GM19043 (cell line): ENCODE data around the gene EIF4EBP2.

Source experiments
- ATAC-seq: cut with Tn5 transposase; IDR thresholded peaks from one replicate; pipeline ENCODE4 v1.9.1; 2021; ENCODE audit warnings: low read depth; ENCODE audit not compliant: unreplicated experiment

EIF4EBP2 gene, protein sequence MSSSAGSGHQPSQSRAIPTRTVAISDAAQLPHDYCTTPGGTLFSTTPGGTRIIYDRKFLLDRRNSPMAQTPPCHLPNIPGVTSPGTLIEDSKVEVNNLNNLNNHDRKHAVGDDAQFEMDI

DNA sequence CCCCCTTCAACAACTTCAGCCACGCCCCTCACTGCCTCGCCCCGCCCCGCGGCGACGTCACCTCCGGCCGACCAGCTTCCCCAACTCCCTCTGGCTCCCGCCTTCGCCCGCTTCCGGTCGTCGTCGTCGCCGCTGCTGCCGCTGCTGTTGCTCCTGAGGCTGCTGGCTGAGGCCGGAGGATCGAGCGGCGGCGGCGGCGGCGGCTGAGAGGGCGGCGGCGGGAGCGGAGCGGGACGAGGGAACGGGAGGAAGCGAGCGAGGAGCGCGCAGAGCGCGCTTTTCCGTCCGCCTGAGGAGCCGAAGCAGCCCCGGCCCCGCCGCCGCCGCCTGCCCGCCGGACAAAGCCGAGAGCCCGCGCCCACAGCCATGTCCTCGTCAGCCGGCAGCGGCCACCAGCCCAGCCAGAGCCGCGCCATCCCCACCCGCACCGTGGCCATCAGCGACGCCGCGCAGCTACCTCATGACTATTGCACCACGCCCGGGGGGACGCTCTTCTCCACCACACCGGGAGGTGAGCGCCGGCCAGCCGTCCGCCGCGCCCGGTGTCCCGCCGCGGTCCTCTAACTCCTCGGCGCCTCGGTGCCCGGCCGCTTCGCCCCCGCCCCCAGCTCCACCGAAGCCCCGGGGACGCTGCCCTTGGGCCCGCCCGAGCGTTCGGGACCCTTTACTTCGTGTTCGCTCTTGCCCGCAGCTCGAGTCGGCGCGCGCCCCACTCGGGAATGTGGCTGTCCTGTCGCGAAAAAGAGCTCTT is at the start of gene EIF4EBP2:
TSS of gene EIF4EBP2 (plus strand) at position 110 of the 751 bp plus-strand sequence. CDS start at position 367, 257 bp downstream.
- peak; percentile 80 for ATAC-seq

DNA sequence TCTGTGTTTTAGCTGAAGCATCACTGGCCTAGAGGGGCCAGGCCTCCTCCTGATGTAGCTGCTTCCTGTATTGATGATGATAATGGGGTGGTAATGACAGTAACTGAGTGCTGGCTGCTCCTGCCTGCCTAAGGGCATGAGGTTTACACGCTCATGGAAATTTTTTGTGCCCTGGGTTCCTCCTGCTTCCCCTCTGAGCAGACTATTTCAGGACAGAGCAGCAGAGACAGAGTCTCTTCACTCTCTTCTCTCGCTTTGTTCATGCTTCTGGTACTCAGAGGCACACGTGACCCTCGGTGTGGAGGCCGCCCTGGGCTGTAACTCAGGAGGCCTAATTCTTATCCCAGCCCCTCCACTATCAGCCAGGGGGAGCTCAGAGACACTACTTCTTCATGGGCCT is 49.4 kb upstream of the EIF4EBP2 start:
- no peak for ATAC-seq

DNA sequence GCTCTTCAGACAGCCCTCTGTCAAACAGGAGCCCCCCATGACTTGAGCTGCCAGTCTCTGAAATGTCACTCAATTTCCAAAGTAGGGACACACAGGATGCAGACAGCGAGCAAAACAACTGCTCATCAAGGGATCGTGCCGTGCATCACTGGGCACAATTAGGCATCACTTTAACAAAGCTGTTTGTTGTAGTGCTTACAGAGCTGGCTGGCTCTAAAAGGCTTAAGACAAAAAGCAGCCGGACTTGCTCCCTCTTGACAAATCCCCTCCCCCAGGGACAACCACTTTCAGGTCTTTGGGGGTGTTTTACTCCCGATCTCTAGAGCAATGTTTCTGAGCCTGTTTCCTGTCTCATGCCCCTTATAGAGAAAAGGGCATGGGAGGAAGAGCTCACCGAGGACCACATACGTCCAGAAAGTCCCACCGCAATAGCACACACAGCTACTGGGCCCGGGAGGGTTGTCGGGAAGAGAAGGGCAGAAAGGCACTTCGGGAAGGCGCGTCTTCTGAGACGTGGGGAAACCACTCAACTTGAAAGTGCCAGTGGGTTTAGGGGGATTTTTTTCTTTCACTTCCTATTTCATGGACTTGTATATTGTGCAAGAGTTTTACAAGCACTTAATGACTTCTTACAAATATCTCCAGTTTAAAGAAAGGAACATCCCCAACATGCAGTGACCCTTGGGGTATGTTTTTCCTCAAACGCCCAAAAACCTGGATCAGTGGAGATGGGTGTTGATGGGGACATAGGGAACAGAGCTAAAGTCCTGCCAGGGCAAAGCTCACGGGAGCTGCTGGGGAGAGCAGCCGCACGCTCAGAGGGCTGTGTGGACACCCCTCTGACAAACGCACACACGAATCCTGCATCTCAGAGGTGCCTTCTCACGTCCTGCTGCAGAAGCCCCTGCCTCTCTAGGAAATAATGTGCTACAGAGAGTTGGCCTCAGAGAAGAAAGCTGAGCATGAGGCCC is 48.6 kb upstream of the EIF4EBP2 start:
- ATAC-seq, result peak; percentile 51

DNA sequence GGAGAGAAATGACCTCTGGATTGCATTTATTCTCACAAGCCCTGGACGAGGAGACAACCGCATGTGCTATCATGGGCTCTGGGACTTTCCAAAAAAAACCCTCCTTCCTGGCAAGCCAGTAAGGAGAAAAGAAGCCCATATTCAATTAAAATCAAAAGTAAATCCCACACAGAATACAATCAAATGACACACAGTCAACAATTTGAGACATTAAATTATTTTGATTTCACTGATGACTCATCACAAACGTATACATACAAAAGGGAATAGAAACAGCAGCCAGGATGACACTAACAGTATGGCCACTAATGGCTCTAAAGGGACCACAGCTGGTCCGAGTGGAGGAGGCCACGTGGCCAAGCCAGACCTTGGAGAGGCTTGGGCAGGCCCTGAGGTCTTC is 46.4 kb upstream of the EIF4EBP2 start:
- ATAC-seq, result no peak

DNA sequence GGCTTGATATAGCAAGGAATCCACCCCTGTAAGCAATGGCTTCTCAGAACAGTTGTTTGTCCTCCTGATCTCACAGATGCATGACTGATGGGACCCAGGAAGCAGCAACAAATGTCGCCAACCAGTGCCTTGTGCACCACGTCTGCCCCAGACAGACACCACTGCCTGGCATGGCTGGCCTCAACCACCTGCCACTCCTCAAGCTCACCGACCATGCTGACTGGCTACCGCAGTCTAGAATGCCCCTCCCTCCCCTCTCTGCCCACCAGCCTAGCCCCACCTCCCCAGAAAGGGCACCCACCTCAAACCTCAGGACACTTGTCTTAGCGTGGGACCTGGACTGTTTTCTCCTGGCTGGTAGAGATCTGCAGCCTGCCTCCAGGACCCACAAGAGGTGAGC is 45.5 kb upstream of the EIF4EBP2 start:
- ATAC-seq, result no peak

DNA sequence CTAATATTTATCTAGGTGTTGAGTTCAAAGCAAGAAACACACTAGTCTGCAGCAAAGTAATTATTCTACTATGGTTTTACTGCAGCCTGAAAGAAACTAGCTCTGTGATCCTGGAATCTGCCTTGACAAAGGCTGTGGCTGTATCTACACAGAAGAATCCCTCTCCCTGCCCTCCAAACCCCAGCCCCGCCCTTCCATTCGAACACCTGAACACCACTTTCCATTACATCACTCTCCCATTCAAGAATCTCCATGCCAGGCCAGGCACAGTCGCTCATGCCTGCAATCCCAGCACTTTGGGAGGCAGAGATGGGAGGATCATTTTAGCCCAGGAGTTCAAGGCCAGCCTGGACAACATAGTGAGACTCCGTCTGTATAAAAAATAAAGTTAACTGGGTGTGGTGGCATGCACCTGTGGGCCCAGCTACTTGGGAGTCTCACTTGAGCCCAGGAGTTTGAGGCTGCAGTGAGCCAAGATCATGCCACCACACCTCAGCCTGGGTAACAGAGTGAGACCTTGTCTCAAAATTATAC is 44.9 kb upstream of the EIF4EBP2 start:
- no peak for ATAC-seq

DNA sequence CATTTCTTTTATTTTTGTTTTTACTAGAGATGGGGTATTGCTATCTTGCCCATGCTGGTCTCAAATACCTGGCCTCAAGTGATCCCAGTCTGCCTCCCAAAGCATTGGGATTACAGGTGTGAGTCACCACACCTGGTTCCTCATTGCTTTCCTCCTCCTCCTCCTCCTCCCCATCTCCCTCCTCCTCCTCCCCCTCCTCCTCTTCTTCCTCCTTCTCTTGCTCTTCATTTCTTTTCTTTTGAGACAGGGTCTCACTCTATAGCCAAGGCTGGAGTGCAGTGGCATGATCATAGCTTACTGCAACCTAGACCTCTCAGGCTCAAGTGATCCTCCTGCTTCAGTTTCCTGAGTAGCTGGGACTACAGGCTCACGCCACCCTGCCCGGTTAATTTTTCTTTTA is 43.7 kb upstream of the EIF4EBP2 start:
- no peak for ATAC-seq

DNA sequence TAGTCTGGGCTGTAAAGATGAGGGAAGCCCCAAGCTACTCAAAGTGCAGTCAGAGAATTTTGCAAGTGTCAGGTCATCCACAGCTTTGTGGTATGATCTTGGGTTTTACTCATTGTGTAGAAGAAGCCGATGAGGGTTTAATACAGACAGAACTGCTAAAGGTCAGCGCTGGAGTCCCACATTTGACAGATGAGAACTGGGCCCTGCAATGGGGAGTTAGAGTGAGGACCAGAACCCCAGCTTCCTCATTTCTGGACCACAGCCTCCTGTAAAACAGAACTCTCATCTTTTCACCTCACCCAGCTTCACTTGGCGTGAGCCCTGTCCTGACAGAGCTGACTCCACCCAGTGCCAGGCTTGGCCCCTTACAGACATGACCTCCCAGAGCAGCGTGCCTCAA is 41.6 kb upstream of the EIF4EBP2 start:
- no peak for ATAC-seq

DNA sequence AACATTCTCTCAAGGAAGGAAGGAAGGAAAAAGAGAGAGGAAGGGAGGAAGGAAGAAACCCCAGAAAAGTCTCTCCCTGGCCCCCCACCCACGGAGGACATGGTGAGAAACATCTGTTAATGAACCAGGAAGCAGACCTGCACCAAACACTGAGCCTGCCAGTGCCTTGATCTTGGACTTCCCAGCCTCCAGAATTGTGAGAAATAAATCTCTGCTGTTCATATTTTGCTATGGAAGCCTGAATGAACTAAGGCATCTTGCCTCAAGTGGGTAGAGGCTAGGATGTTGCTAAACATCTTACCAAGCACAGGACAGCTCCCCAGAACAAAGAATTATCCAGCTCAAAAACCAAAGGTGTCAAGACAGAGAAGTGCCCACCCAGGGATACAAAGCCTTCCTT is 40.7 kb upstream of the EIF4EBP2 start:
- no peak for ATAC-seq

DNA sequence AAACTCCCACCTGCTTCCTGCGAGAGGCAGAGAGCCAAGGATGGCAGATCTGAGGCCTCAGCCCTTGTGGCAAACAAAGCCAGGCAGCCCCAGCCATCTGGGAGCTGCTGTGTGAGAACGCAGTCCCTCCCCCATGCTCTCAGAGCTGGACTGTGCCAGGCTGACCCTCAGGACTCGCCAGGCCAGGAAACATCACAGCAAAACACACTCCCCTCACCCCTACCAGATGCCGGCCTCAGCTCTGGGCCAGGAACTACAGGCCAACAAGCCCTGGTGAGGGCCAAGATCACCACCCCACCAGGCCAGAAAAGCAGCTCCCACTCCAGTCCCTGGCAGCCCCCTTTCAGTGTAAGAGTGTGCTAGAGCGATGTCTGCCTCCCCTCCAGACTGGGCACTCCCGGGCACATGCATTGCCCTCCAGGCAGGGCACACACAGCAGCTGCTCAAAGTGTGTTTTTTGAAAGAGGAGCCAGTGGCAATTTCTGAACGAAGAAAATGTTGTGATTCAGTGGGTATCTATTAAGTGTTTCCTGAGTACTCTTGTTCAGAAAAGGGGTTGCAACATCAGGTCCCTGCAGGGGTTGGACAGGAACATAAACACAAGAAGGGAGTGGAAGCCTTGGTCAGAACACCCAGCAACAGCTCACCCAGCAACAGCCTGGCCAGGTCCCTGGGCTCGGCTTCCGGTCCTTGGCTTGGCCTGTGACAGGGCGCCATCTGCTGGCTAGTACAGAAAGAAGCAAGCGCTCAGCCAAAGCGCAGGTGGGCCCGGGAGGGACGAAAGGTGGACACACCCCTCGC is 39.8 kb upstream of the EIF4EBP2 start:
- no peak for ATAC-seq

DNA sequence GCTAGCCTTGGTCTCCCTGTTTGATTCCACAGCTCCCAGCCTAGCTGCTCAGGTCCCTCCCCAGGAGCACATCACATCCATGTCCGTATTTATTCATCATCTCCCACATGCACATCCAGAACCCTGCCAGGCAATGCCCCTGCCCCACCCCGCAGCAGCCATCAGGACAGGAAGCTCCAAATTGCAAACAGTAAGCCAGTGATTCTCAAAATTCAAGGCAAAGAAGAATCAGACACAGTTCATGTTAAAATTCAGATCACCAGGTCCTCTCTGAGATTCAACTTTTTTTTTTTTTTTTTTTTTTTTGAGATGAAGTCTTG is 39.2 kb upstream of the EIF4EBP2 start:
- no peak for ATAC-seq

DNA sequence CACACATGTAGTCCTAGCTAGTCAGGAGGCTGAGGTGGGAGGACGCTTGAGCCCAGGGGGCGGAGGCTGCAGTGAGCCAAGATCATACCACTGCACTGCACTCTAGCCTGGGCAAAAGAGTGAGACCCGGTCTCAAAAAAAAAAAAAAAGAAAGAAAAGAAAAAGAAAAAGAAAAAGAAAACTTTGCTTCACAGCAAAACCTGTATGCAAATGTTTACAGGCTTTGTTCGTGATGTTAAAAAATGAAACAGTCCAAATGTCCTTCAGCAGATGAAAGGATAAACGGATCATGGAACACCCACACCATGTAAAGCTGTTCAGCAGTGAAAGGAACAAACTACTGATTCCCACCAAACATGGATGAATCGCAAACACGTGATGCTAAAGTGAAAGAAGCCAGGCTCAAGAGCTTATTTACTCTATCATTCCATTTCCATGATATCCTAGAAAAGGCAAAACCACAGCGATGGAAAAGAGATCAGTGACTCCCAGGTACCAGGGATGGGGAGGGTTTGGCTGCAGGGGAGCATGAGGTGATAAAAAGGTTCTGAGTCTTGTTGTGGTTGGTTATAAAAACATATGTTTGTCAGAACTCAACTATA is 36.6 kb upstream of the EIF4EBP2 start:
- no peak for ATAC-seq

DNA sequence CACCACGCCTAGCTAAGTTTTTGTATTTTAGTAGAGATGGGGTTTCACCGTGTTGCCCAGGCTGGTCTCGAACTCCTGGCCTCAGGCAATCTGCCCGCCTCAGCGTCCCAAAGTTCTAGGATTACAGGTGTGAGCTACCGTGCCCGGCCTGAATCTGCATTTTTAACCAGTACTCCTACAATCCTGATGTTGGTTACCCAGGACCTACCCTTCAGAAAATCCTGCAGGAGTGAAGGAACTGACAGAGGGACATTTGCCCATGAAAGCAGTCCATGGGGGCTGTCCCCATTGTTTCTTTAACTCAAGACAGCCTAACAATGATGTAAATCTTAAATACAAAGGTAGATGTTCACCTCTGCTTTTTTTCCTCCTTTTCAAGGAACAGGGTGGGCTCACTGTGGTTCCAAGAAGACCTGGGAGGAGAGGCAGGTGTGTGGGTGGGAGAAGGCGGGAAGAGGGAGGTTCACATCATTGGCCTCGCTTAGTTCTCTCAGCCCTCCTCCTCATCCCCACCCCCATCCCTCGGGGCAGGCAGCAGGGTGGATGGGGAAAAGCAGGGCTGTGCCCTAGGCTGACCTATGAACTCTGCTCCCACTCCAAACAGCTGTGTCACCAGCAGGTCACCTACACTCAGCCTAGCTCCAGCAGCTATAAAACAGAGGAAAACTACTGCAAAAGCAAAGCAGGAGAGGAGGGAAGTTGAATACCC is 35.0 kb upstream of the EIF4EBP2 start:
- ATAC-seq, result no peak

DNA sequence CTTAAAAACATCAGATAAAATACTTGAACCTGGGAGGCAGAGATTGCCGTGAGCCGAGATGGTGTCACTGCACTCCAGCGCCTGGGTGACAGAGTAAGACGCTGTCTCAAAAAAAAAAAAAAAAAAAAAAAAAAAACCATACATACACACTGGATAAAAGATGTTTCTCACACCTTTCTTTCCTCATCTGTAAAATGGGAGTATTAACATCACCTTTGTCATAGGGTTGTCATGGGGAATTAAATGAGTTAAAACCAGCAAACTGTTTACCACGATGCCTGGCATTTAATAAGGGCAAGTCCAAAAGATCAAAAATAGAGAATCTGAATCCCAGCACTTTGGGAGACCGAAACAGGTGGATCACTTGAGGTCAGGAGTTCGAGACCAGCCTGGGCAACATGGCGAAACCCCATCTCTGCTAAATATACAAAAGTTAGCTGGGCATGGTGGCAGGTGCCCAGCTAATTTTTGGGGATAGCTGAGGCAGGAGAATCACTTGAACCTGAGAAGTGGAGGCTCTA is 34.4 kb upstream of the EIF4EBP2 start:
- no peak for ATAC-seq

DNA sequence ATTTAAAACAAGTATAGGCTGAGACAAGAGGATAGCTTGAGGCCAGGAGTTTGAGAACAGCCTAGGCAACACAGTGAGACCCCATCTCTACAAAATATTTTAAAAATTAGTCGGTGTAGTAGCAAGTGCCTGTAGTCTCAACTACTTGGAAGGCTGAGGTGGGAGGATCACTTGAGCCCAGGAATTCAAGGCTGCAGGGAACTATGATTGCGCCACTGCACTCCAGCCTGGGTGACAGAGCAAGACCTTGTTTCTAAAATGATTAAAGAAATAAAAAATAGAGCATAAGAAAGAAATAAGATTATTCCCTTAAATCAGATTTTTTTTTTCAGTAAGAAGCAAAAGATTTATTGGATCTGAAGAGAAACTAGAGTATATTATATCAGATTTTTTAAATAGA is 33.2 kb upstream of the EIF4EBP2 start:
- ATAC-seq, result no peak

DNA sequence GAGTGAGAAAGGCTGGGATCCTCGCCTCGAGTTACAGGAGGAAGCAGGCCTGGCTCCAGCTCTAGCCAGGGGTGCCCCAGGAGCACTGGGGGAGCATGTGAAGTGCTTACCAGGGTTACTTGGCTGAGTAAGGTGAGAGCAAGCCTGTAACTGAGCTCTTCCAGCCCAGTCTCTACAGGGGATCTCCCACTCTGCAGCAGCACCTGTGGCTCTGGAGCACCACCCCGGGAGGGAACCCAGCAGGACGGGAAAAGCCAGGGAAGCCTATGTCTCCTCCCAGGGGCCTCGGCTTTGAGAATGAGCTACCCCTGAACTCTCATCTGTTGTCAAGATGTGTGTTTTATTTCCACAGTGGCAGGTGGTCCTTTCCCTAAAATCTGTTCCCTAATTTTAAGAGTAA is 32.1 kb upstream of the EIF4EBP2 start:
- no peak for ATAC-seq

DNA sequence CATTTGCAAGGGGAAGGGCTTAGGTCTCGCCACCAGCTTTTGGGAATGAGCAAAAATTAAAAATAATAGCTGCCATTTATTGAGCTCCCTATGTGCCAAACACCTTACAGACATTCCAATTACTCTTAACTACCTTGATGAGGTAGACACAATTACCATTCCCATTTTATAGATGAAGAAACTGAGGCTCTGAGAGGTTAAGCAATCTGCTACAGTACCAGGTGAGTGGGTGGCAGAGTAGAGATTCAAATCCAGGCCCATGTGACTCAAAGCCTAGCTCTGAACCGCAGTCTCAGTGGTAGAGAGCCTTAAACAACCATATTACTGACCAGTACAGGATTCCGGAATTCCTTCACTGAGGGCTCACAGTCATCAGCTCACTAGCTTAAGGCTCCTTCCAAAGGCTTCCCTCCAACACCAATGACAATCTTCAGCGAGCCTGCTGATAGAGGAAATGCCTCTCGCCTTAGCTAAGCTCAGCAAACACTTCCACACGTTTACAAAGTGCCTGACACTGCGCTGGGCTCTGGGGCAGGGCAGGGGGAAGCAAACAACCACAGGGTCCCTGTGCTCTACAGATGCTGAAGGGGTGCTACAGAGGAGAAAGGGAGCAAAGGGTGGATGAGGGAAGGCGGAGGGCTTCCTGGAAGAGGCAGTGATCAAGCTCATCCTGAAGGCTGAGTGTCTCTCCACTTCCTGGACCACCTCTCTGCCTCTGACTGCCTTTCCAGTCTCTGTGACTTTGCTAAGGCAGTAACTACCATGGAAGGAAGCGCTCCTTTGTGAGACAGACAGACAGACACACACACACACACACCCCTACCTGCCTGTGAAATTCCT is 28.9 kb upstream of the EIF4EBP2 start:
- no peak for ATAC-seq
